Suprapubic skin (tissue), 3 donors: ENCODE data around the gene ABI3BP.

Experiments
- CTCF ChIP-seq, 2 donors: fragments of 200-600 bp in 1 of 2; fragments of 450-650 bp in 1 of 2; sonication (generic) in 1 of 2; IDR thresholded peaks; one replicate each; pipeline ENCODE4 v1.5.1; 2016 to 2019; ENCODE audit warnings: antibody characterized with exemption in 2 of 2, mild to moderate bottlenecking in 1 of 2, moderate library complexity in 1 of 2
- POLR2A ChIP-seq, 2 donors: fragments of 450-650 bp; IDR thresholded peaks; one replicate each; pipeline ENCODE4 v1.6.1; 2017; ENCODE audit warnings: antibody characterized with exemption in 2 of 2, mild to moderate bottlenecking in 2 of 2, moderate library complexity in 2 of 2

GRCh38 chr3:100850701-100851100 is 142.5 kb downstream of the ABI3BP start:
- TF ChIP-seq POLR2A (IDR thresholded peaks at IDR 0.05) (no peak), CTCF (IDR thresholded peaks at IDR 0.05) (no peak)
